HFF-Myc (cell line): ENCODE results near the gene GCK.

Experiments used
- DNase-seq: peaks from one replicate; pipeline ENCODE4 v3.0.0-alpha.2; 2011; ENCODE audit warnings: low read depth; ENCODE audit errors: extremely low read depth
- H3K4me3 ChIP-seq: replicated peaks from 2 replicates; pipeline ENCODE4 v1.5.1; 2011; ENCODE audit warnings: low read depth, mild to moderate bottlenecking, control low read depth, low read length
- TF ChIP-seq, protein P1 (sequence below): IDR thresholded peaks from 2 replicates; pipeline ENCODE4 v1.5.1; 2012; ENCODE audit warnings: mild to moderate bottlenecking, low read depth, low read length, control low read depth; ENCODE audit errors: missing control alignments

GCK gene

DNA sequence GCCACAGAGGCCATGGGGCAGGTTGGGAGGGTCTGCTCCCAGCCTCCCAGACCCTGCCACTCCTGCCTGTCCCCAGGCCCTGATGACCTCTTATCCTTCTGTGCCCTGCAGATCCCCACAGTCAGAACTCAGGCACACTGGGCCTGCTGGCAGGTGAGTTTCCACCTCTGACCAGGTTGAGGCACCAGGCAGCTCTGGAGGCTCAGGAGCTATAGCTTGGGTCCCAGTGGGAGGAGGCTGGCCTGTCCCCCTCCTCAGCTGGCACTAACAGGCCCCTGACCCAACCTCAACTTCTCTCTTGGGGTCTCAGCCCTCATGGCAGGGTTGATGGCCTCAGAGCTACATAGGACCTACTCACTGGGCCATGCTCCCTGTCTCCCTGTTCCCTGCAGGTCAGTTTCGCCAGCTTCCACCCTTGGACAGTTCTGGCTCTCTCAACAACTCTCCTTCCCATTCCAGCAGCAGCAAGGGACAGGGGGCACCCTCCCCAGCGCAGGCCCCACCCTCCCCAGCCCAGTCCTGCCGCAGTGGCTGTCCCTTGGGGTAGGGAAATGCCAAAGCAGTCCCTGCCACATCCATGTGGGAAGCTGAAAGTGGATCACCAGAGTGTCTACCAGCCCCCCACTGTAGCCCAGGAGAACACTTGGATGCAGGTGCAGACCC lies 87.8 kb downstream of the GCK start:
- DNase-seq = no peak
- TF ChIP-seq, protein P1, sequence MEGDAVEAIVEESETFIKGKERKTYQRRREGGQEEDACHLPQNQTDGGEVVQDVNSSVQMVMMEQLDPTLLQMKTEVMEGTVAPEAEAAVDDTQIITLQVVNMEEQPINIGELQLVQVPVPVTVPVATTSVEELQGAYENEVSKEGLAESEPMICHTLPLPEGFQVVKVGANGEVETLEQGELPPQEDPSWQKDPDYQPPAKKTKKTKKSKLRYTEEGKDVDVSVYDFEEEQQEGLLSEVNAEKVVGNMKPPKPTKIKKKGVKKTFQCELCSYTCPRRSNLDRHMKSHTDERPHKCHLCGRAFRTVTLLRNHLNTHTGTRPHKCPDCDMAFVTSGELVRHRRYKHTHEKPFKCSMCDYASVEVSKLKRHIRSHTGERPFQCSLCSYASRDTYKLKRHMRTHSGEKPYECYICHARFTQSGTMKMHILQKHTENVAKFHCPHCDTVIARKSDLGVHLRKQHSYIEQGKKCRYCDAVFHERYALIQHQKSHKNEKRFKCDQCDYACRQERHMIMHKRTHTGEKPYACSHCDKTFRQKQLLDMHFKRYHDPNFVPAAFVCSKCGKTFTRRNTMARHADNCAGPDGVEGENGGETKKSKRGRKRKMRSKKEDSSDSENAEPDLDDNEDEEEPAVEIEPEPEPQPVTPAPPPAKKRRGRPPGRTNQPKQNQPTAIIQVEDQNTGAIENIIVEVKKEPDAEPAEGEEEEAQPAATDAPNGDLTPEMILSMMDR = no peak
- no peak overlapping the region for H3K4me3 ChIP-seq

DNA sequence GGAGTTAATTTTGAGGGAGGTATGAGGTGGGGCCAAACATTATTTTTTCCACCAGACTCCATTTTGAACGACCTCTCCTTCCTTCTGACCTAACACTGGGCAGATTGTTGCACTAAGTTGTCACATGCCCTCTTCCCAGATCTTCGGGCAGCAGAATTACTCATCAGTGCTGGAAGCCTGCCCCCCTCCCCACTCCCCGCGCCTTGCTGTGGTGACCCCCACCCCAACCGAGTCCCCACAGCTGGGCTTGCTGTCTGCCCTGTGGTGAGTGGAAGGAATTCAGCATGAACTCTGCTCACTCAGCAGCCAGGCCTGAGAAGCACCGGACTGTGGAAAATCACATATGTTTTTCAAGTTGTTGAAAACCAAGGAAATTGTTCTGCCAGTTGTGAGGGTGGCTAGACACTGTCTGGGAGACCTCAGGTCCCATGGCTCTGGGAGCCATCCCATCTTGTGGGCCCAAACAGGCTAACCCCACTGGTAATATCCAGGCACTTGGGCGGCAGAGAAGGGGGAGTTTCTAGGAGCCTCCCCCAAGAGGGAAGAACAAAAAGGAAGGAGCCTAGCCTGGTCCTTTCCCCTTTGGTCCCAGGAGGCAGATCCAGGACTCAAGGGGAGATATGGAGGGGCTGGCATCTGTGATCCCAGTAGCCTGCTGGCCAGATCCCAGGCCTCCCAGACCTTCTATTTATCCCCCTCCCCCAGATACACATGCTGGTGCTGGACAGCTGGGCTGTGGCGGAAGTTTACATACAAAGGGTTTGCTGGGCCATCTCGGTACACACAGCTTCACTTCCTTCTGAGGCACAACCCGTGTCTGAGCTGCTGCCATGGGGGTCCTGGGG lies 88.6 kb downstream of the GCK start:
- no peak overlapping the region for H3K4me3 ChIP-seq
- TF ChIP-seq, protein P1 = no peak
- DNase-seq = no peak

DNA sequence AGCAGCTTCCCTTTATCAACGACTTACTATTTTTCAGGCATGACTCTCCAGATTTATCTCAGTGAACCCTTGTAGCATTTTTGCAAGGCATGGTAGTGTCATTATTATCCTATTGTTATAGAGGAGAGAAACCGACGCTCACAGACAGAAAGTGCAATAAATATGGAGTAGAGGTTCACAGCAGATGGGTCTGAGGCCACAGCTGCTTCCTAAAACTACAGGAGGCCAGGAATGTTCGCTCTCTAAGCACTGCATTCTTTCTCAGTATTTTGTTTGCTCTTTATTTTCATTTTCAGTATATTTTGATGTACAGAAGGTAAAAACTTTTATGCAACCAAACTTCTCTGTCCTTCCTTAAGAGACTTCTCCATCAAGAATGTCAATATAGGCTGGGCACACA lies 89.6 kb downstream of the GCK start:
- no peak overlapping the region for H3K4me3 ChIP-seq
- DNase-seq = no peak
- TF ChIP-seq, protein P1 = no peak

DNA sequence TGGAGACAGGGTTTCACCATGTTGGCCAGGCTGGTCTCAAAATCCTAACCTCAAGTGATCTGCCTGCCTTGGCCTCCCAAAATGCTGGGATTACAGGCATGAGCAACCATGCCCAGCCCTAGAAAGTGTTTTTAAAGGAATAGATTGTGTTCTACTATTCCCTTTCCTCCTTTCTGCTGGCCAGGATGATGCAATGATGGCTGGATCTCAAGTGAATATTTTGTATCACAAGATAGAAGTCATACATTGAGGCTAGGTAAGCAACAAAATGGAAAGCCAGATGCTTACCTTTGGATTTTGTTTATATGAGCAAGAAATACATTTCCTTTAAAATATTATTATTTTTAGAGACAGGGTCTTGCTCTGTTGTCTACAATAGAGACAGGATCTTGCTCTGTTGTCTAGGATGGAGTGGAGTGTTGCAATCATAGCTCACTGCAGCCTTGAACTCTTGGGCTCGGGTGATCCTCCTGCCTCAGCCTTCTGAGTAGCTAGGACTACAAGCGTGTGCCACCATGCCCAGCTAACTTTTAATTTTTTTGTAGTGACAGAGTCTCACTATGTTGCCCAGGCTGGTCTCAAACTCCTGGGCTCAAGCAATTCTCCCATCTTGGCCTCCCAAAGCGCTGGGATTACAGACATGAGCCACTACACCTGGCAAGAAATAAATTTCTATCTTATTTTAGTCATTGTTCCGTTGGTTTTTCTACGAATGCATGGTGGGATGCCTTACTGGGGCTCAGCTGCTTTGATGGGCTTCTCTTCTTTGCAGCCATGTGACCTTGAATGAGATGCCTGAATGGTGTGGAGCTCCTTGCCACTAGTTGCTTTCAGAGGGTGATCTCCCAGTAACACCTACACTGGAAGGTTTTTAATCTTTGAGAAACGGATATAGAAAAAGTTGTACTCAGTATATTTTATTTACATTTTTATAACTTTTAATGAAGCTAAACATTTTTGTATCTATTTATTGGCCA lies 90.9 kb downstream of the GCK start:
- TF ChIP-seq, protein P1 = no peak
- no peak overlapping the region for H3K4me3 ChIP-seq
- no peak for DNase-seq

DNA sequence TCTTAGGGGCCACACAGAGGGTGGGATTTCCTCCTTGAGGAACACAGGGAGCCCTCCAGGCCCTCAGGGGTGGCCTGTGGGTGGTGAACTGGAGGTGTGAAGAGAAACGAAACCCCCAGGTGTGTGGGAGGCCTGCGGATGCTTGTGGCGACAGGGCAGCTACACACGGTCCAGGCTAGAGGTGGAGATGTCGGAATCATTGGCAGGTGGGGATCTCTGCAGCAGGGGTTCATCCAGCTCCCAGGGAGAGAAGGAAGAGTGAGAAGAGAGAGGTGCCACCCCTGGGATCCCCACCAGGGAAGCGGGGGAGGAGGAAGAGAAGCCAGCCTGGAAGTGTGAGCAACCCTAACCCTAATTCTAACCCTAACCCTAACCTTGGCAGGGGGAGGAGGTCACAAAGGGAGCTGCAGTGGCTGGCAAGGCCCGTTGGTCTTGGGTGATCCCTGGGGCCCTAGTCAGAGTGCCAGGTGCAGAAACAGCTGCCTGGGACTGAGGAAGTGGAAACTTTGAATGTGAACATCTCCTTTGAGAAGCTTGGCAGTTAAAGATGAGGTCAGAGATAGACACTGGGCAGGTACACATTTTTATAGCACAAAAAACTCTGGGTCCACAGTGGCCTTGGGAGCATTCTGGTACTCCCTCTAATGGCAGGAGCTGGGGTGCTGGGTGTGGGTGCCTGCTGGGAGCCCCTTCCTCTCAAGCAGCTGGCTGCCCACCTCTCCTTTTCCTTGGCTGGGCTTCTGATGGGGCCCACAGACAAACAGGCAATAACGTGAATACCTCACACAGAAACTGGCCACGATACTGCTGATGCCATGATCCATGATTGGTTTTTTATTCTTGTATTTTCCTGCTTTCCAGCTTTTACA lies 91.9 kb downstream of the GCK start:
- H3K4me3 ChIP-seq = no peak overlapping the region
- TF ChIP-seq, protein P1 = no peak
- DNase-seq = no peak
